ENCODE results near the gene ACAP1.

- TF ChIP-seq CTCF (IDR thresholded peaks at IDR 0.05; ENCODE audit: low read depth, low read length, poor library complexity, severe bottlenecking) (no peak), EZH2phosphoT487 (IDR thresholded peaks at IDR 0.05; ENCODE audit: borderline replicate concordance, low read length) (no peak)
Measured at GRCh38 chr17:7290166-7290565, 46.2 kb upstream of the ACAP1 start.

All from DOHH2 (cell line).